GM11168 (cell line): ENCODE measurements around the gene CMBL.

Source experiments
- in situ Hi-C: fragments of 300-500 bp; cut with MboI; formaldehyde crosslinking; loops from one replicate; pipeline ENCODE4 v1.12.0; 2022; ENCODE audit warnings: low sequenced_read_pairs; ENCODE audit not compliant: unreplicated experiment

CMBL gene

DNA sequence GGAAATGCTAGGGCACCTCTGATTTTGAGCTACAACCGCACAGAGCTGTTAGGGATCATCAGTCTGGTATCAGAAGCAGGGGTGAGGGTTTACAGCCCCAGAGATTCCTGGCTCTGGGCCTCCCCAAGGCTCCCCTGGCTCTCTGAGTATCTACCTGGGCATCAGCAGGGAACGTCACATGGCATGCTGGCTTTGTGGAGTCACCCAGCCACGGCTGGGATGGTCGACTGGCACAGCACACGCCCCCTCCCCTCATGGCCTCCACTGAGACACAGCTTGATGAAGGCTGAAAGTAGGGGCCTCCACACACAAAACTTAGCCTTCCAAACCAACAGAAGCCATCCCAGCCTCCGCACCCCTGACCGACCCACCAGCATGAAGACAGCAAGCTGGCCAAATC is 74.7 kb downstream of the CMBL start:
- in situ Hi-C loops: no loop called here

DNA sequence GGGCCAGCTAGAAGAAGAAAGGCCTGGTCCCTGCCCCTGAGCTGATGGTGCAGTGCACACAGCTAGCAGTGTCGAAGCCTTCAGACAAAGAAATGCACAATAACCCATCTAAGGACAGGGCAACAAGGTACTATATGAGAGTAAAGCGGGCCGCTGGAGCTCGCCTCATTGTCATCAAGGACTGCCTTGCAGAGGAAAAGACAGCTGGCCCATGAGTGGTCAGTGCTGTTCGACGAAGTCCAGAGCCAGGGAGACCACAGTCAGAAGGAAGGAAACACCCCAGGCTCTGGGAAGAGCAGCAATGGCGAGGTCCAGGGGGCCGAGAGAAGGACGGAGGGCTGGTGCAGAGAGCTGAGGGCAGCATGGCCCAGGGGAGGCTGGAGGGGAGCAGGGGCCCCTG is 75.3 kb downstream of the CMBL start:
- in situ Hi-C loops: no loop called here

DNA sequence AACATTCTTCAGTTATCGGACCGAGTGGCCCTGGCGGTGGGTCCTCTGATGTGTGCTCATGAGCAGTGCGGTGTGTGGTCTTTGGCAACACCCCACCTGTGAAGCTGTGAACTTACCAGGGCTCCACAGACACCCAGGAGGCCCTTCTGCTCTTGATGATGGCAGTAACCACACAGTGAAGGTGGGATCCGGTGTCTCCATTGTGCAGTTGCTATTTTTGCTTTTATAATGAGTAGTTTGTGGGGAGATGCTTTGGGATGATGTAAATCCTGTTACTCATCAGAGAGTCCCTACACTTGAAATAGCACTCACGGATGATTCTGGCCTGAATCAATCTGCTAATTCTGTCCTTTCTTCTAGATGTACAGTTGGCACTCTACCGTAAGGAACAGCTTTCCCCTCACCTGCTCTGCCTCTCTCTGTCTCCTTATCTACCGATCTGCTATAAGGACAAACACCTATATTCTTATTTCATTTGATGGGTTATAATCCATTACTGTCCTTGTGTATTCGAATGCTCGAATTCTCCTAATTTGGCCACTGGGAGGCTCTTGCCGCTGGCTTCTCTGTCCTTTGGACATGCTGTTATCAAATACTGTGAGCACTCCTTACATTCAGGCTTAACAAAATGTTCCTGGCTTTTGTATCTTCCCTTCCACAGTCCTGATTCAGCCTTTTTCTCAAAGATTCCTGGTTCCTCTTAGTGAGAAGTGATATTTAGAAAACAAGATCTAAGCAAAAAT is 78.2 kb downstream of the CMBL start:
- in situ Hi-C loops: no loop called here

DNA sequence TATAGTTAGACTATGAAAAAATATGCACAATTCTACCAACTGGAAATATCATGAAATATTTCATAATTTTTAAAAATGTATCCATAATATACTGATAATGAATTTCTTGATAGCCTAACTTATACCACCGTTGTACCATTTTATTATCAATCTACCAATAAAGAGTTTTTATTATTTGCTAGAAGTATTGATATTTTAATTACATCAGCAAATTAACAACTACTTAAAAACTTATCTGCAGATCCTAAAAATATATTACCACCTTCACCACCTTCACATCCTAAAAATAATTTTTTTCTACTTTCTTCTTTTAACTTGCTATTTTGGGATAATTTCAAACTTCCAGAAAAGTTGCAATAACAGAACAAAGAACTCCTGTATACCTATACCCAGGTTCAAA is 79.4 kb downstream of the CMBL start:
- in situ Hi-C loops: no loop called here
